Fibroblast of mammary gland (primary cell): ENCODE measurements around the gene KLHL26.

Source experiments
- DNase-seq: peaks from one replicate; pipeline ENCODE4 v3.0.0-alpha.2; 2010; ENCODE audit warnings: low read depth
- H3K4me3 ChIP-seq: 2 replicates; pipeline ENCODE4 v1.5.1; 2011; ENCODE audit warnings: low read depth, mild to moderate bottlenecking, low read length, moderate library complexity; ENCODE audit not compliant: control insufficient read depth
- TF ChIP-seq, protein P1 (sequence below): conservative IDR thresholded peaks from 2 replicates; pipeline ENCODE4 v1.5.1; 2011; ENCODE audit warnings: low read depth, low read length, inconsistent platforms; ENCODE audit not compliant: control insufficient read depth, insufficient read depth

KLHL26 gene

GRCh38 chr19:18696023-18696422, 59.2 kb downstream of the KLHL26 start:
- TF ChIP-seq, protein P1, sequence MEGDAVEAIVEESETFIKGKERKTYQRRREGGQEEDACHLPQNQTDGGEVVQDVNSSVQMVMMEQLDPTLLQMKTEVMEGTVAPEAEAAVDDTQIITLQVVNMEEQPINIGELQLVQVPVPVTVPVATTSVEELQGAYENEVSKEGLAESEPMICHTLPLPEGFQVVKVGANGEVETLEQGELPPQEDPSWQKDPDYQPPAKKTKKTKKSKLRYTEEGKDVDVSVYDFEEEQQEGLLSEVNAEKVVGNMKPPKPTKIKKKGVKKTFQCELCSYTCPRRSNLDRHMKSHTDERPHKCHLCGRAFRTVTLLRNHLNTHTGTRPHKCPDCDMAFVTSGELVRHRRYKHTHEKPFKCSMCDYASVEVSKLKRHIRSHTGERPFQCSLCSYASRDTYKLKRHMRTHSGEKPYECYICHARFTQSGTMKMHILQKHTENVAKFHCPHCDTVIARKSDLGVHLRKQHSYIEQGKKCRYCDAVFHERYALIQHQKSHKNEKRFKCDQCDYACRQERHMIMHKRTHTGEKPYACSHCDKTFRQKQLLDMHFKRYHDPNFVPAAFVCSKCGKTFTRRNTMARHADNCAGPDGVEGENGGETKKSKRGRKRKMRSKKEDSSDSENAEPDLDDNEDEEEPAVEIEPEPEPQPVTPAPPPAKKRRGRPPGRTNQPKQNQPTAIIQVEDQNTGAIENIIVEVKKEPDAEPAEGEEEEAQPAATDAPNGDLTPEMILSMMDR, result no peak
- H3K4me3 ChIP-seq, result no peak overlapping the region
- DNase-seq, result no peak

DNA sequence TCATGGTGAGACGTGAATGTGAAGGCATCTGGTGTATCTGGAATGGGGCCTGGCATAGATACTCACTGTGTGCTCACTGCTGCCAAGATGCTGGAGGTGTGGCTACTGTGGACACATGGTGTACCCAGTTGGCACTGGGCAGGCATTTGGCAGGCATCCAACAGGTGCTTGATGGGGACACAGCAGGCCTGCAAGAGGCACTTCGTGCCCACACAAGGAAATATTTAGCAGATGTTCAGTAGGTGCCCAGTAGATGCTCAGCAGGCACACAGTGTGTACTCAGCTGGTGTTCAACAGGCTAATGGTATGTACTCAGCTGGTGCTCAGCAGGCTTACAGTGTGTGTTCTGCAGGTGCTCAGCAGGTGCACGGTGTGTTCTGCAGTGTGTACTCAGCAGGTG, 60.9 kb downstream of the KLHL26 start:
- DNase-seq, result no peak
- TF ChIP-seq, protein P1, result no peak
- H3K4me3 ChIP-seq, result no peak overlapping the region

DNA sequence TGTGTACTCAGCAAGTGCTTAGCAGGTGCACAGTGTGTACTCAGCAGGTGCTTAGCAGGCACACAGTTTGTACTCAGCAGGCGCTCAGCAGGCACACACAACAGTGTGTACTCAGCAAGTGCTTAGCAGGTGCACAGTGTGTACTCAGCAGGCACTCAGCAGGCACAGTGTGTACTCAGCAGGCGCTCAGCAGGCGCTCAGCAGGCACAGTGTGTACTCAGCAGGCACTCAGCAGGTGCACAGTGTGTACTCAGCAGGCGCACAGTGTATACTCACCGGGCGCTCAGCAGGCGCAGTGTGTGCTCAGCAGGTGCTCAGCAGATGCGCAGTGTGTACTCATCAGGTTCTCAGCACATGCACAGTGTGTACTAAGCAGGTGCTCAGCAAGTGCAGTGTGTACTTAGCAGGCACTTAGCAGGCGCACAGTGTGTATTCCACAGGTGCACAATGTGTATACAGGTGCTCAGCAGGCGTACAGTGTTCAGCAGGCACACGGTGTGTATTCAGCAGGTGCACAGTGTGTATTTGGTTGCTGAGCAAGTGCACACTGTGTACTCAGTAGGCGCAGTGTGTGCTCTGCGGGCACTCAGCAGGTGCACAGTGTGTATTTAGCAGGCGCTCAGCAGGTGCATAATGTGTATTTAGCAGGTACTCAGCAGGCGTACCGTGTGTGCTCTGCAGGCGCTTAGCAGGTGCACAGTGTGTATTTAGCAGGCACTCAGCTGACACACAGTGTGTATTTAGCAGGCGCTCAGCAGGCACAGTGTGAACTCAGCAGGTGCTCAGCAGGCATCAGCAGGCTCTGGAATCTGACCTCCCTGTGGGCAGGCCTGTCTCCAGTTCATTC, 61.7 kb downstream of the KLHL26 start:
- TF ChIP-seq, protein P1, result no peak
- no peak overlapping the region for H3K4me3 ChIP-seq
- DNase-seq, result no peak

- no peak overlapping the region for H3K4me3 ChIP-seq
- no peak for DNase-seq
- TF ChIP-seq, protein P1, result no peak
Measured at GRCh38 chr19:18699403-18700054, 62.7 kb downstream of the KLHL26 start.

- TF ChIP-seq, protein P1, result no peak
- DNase-seq, result peak; percentile 49
- H3K4me3 ChIP-seq, result peak overlapping the region; percentile 47
Measured at GRCh38 chr19:18700501-18701249, 63.8 kb downstream of the KLHL26 start.

GRCh38 chr19:18701250-18701608, 64.4 kb downstream of the KLHL26 start:
- peak overlapping the region; percentile 47 for H3K4me3 ChIP-seq
- TF ChIP-seq, protein P1, result no peak
- no peak for DNase-seq
